CD4-positive, alpha-beta T cell treated with Interleukin-2 at 100 ng/mL for 4 hours (primary cell): Measurements from ENCODE around the gene PHC2.

Experiments
- DNase-seq: peaks from one replicate; pipeline ENCODE4 v3.0.0-alpha.2; 2020; ENCODE audit warnings: low spot score

Gene PHC2

GRCh38 chr1:33369764-33370163 lies 61.1 kb downstream of the PHC2 start:
- no peak for DNase-seq

DNA sequence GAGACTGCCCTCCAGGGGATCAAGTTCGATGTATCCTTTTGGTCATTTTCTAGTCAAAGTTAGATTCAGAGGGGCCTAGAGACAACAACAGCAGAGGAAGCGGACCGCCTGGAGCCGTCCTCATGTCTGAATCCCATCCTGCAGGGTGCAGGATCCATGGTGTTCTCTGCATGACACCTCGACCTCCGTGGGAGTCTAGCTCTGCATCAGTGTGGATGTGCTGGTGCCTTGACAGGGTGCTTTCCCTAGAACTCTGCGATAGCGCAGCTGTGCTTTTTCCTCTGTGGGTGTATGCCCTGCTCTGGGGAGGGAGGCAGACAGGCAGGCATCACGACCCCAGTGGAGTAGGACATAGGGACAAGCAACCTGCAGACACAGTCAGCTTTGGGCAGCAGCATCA lies 61.8 kb downstream of the PHC2 start:
- DNase-seq: no peak

DNA sequence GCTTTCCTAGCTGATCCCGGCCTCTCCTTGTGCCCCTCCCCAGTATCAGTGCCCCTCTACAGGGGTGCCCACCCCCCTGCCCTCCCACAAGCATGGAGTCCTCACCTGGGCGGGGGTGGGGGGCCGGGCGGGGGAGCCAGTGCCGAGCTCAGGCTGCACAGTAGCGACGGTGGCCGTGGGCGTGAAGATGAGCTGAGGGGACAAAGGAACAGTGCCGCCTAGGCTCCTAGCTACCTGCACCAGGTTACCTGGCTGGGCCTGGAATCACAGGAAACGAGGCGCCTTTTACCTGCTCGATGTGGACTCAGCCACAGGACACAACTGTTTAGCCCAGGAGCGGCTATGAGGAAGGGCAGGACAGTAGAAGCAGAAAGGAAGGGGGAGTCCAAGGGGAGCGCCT lies 62.5 kb downstream of the PHC2 start:
- DNase-seq: no peak

DNA sequence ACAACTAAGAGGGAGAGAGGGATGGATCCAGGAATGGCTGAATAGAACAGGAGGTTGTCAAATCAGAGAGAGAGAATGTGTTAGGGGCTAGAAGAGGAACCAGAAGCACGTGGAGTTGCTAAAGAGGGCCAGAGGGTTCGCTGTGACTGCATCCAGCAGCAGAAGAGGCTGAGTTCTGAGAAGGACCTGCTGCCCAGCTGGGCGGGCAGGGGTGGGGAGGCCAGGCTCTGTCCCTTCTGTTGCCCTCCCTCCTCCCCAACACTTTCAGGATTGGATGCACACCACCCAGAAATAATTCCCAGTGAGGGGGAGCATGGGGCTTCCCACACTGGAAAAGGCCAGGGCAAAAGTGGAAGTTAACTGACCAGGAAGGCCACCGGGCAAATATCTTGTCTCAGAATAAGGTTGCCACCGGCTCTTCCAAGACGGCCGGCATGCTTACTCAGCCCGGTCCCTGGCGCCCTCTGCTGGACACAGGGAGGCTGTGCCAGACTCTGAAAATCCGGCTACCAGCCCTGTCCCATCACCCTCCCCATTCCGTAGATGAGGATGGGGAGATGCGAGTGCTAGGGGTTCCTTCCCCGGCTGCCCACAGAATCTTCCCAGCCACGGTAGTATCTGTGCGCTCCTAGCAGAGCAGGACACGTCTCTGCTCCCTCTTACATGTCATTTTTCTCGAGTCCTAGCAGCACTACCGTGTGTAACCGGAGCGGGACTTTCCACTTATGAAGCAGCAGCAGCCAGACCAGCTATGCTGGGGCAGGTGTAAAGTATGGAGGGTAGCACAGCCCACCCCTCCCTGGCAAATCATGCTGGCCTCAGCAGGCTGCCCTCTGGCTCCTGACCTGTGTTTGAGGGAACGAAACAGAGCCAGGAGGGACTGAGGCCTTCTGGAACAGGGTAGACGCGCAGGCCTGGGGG lies 63.1 kb downstream of the PHC2 start:
- peak; percentile 86 for DNase-seq

DNA sequence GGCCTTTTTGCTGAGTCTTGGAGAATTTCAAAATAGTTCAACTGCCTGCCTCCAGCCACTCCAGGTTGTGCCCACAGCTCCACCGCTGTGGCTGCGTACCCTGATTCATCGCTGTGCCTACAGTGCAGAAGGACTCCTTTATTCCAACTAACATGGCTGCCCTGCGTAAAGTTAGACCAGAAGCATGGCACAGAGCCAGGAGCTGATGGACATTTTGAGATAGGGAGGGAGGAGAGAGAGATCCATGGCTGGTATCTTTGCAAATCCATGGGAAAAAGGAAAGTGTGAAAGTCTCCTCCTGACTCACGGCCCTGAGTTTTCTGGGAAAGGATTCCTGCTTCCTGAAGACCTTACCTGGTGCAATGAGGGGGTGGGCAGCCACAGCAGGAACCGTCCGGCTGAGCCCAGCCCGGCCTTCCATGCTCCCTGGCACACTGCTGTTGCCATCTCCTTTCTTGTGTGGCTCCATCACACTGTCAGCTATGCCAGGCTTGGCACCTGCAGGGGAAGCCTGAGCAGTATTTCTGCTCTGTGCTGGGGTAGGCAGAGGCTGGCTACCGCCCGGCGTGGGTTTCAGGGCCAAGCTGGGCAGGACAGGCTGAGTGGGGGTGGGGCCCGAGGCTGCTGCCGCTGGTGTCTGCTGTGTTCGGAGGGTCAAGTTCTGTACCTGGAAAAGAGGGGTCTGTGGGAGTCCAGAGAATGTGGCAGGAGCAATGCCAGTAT lies 64.0 kb downstream of the PHC2 start:
- DNase-seq: no peak

DNA sequence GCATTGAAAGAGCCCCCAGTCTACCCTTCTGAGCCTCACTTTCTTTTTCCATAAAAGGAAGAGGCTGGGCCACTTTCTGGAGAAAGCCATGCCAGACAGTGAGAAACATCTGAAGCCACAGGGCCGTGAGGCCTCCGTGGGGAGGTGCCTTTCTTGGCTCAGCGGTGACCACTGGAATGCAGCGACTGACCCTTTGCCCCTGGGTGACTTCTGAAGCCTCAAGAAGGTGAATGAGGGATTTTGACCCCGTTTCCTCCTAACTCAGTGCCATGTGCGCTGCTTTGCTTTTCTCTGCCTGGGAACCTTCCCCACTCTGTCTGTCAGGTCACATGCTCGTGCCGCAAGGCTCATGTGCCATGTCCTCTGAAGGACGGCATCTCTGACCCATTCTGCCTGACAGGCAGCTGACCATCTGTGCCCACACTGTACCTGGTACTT lies 65.3 kb downstream of the PHC2 start:
- DNase-seq: no peak

DNA sequence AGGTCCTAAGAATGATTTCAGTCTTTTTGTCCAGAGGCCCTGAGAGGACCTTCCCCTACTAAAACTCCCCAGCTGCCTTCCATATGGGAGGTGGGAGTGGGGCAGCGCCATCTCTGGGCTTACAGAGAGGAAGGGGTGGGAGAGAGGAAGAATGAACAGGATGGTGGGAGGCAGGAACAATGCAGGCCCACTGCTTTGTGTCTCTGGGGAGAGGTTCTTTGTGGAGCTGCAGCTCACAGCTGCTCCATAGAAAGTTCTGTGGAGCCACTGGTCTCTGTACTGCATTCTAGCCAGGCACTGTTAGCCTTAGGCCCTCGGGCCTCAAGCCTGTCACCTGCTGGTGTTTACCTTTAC lies 66.4 kb downstream of the PHC2 start:
- no peak for DNase-seq

DNA sequence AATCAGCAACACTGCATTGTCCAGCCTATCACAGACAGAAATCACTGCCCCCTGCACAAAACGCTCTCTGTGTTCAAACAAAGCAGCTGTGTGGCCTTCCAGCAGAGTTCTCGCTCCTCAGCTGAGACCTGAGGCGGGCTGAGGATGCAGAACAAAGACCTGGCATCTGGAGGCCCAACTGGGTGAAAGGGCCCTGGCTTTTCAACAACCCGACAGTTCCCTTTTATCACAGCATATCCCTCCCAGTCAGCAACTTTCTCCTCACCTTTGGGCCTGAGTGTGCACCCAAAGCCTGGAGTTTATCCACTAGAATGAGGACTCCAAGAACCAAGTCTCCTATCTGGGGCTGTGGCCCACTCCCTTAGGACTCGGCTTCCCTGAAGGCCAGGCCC lies 67.4 kb downstream of the PHC2 start:
- DNase-seq: no peak

- no peak for DNase-seq
Observed at GRCh38 chr1:33363021-33363420, 67.9 kb downstream of the PHC2 start.

DNA sequence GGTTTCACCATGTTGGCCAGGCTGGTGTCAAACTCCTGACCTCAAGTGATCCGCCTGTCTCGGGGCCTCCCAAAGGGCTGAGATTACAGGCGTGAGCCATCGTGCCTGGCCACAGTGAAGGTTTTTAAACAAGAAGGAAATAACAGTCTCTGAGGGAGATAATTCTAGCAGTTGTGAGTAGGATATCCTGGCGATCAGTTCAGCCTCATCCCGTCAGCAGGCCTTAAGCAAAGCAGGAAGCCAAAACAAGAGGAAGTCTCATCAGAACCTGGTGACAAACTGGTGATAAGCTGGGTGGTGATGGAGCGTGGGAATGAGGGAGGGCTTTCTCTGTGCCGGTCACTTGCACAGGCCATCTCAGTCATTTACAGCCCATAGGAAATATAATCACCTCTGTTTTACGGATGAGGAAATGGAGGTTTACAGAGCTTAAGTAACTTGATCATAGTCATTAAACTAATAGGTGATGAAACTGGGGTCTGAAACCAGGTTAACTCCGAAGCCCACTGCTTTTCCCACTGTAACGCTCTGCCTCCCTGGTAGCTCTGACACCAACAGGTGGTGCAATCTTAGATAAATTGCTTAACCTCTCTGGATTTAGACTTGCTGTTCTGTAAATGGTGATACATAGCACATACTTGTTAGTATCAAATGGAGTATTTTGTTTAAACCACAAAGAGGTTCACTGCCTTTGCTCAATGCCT lies 69.2 kb downstream of the PHC2 start:
- DNase-seq: no peak

DNA sequence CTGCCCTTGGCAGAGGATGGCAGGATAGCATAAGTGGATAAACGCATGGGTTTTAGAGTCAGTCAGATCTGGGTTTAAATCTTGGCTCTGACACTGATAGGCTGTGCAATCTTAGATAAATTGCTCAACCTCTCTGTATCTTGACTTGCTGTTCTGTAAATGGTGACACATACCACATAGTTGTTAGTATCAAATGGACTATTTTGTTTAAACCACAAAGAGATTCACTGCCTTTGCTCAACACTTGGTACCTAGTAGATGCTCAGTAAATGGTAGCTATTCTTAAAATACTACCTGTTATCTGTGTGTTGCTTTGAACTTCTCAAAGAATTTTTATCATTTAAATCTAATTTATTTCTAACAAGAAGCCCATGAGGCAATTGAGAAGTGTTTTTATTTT lies 70.5 kb downstream of the PHC2 start:
- DNase-seq: no peak

GRCh38 chr1:33359931-33360330 lies 71.0 kb downstream of the PHC2 start:
- no peak for DNase-seq

DNA sequence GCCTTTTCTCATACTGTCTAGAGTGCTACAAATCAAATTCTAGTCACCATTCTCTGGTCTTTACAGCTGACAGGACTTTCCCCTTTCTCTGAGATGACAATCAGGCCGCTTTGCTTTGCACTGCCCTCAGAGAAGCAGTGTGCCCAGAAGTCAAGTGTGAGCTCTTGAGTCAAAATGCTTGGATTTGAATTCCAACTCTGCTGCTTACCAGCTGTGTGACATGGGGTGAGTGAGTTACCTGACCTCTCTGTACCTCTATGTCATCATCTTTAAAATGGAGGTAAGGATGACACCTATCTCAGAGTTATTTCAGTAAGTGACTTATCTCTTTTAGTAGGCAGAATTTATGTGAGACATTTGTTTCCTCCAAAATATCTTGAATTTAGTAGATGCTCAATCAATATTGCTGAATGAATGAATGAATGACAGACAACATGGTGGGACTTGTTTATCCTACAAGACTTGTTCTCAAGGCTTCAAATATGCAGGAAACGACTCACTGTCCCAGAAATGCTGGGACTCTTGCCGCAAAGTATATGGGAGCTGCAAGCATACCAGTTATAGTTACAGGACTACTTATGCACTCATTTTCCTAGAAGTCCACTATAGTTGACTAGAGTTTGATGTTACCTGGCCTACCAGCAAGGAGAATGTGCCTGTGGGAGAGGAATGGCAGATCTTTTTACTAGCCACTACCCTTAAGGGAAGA lies 71.9 kb downstream of the PHC2 start:
- DNase-seq: no peak

GRCh38 chr1:33358114-33358794 lies 72.6 kb downstream of the PHC2 start:
- DNase-seq: no peak

DNA sequence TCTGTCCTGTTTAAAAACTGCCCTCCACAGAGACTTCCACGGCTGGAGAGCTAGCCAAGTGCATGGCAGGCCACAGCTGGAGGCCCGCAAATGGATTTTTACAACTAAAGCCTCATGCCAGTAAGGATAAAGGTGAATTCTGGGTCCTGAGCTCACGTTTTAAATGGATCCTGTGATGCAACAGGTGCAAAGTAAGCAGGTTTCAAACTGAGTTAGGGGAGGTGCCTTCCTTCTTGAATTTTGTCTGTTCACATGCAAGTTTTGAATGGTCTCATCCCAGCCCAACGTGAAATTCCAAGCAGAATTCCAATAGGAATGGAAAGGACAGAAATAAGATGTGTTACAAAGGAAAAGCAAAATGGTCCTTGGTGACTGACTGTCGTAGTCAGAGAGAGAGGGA lies 73.8 kb downstream of the PHC2 start:
- no peak for DNase-seq

DNA sequence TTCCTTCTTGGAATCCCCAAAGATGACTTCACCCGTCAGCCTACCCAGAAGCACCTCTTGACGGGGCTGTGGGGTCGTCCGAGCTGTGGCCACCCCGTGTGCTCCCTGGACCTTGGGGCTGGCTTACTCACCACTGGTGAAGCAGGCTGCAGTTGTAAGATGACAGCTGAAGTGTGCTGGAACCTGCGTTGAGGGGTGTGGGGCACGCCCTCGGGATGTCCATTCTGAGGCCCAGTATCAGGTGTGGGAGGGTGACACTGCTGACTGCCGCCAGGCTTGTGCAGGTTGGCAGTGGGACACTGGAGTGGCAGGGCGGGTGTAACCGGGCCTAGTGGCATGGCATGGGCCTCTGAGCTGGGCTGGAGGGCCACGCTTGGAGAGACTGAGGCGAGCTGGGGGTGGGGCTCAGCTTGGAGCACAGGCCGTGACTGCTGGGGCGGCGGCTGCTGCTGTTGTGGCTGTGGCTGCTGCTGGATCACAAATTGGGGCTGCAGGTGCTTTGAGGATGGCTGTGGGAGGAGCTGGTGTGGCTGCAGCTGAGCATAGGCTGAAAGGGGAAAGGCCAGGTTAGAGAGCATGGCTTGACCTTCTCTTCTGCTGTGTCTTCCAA lies 76.1 kb downstream of the PHC2 start:
- DNase-seq: no peak

DNA sequence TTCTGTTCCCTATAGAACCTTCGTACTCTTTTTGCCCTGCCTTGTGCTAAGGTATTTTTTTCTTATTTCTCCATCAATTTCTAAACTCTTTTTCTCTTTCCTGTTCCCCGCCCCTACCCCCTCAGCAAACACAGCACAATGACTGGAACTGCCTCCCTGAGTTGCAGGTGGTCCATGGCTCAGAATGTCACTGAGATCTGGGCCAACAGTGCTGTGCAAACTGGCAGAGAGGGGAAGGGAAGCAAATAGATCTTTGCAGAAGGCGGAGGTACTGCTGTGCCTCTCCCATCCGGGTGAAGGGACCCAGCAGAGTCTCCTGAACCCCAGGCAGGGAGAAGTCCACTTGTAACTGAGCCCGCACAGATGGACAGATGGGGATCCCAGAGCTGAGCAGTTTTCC lies 77.4 kb downstream of the PHC2 start:
- no peak for DNase-seq

- DNase-seq: no peak
Observed at GRCh38 chr1:33351281-33351660, 79.6 kb downstream of the PHC2 start.

- no peak for DNase-seq
Observed at GRCh38 chr1:33350611-33351280, 80.1 kb downstream of the PHC2 start.

DNA sequence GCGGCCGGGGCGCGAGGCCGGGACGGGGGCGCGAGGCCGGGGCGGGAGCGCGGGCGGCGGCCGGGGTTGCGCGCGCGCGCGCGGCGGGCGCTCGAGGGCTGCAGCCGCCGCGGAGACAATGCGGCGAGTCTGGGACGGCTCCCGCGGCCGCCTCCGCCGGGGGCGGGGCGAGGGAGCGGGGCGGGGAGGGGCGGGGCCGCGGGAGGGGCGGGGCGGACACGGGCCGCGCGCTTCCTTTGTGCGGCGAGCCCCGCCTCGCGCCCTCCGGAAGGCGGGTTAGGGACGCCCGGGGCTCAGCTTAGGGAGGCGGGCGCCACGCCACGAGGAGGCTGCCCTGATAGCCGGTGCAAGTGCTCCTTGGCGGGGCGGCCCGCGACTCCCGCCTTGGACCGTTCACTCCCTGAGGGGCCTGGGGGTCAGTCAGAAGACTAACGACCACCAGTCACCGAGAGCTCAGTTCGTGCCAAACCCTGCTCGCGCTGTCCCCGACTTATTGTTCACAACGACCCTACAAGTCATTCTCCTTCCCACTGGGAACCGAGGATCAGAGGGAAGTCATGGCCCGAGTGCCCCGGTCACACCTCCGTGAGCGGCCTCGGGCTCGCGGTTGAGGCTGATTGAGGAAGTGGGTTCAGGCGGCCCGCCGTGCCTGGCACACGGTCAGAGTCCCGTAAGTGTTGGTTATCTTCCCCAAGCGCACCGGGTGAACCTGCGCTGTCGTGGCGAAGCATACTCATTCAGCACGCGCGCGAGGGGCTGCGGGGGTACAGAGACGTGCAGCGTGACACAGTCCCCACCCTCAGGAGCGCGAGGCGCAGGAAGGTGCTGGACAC lies 80.9 kb downstream of the PHC2 start:
- peak; percentile 77 for DNase-seq
